NT2/D1 (cell line): ENCODE results near the gene GCG.

Experiments
- DNase-seq: peaks from one replicate; pipeline ENCODE4 v3.0.0-alpha.2; 2011; ENCODE audit warnings: low read depth, low spot score
- H3K27me3 ChIP-seq: 2 replicates; pipeline ENCODE4 v1.6.0; 2011; ENCODE audit warnings: mild to moderate bottlenecking; ENCODE audit not compliant: insufficient read length, insufficient read depth
- H3K36me3 ChIP-seq: 2 replicates; pipeline ENCODE4 v1.6.1; 2011; ENCODE audit warnings: mild to moderate bottlenecking, low read length, mixed read lengths; ENCODE audit not compliant: insufficient read depth, insufficient read length
- H3K4me1 ChIP-seq: 2 replicates; pipeline ENCODE4 v1.5.1; 2011; ENCODE audit not compliant: insufficient read depth, insufficient read length
- H3K4me3 ChIP-seq: 2 replicates; pipeline ENCODE4 v1.5.1; 2011; ENCODE audit warnings: low read depth; ENCODE audit not compliant: insufficient read length
- H3K9ac ChIP-seq: 2 replicates; pipeline ENCODE4 v1.6.0; 2011; ENCODE audit warnings: low read depth; ENCODE audit not compliant: insufficient read length
- H3K9me3 ChIP-seq: 2 replicates; pipeline ENCODE4 v1.5.1; 2011; ENCODE audit warnings: mild to moderate bottlenecking, low read length; ENCODE audit not compliant: insufficient read depth
- SUZ12 ChIP-seq: IDR thresholded peaks from 2 replicates; pipeline ENCODE4 v1.6.1; 2011; ENCODE audit not compliant: insufficient read length, insufficient read depth; ENCODE audit errors: extremely low read depth
- YY1 ChIP-seq: IDR thresholded peaks from 2 replicates; pipeline ENCODE4 v1.6.1; 2011; ENCODE audit not compliant: insufficient read length, insufficient read depth
- ZNF274 ChIP-seq: IDR thresholded peaks from 2 replicates; pipeline ENCODE4 v1.6.1; 2011; ENCODE audit warnings: mild to moderate bottlenecking, low read depth, low read length

Gene GCG

GRCh38 chr2:162123806-162124758, 28.0 kb downstream of the GCG start:
- TF ChIP-seq ZNF274 (no peak), YY1 (no peak), SUZ12 (no peak)
- Histone ChIP-seq H3K27me3 (no peaks in the 10 kb centered on the region), H3K4me3 (no peak overlapping the region), H3K4me1 (peaks cover 4% of the 10 kb centered on the region), H3K9me3 (no peaks in the 10 kb centered on the region), H3K9ac (no peak overlapping the region), H3K36me3 (no peaks in the 10 kb centered on the region)
- DNase-seq: peak; percentile 49

GRCh38 chr2:162118166-162119031, 33.6 kb downstream of the GCG start:
- DNase-seq: no peak
- Histone ChIP-seq H3K4me1 (no peaks in the 10 kb centered on the region), H3K27me3 (no peaks in the 10 kb centered on the region), H3K9me3 (0 out of 2 replicates have a peak, but pooled peaks cover 6% of the 10 kb centered on the region), H3K4me3 (no peak overlapping the region), H3K36me3 (no peaks in the 10 kb centered on the region), H3K9ac (no peak overlapping the region)
- no peak for TF ChIP-seq ZNF274
- TF ChIP-seq YY1: no peak
- no peak for TF ChIP-seq SUZ12

- Histone ChIP-seq H3K27me3 (no peaks in the 10 kb centered on the region), H3K4me1 (no peaks in the 10 kb centered on the region), H3K4me3 (no peak overlapping the region), H3K9me3 (0 out of 2 replicates have a peak, but pooled peaks cover 6% of the 10 kb centered on the region), H3K9ac (no peak overlapping the region), H3K36me3 (no peaks in the 10 kb centered on the region)
- no peak for DNase-seq
- TF ChIP-seq ZNF274 (no peak), YY1 (no peak), SUZ12 (no peak)
Measured at GRCh38 chr2:162116352-162116751, 35.7 kb downstream of the GCG start.

GRCh38 chr2:162115076-162115475, 37.0 kb downstream of the GCG start:
- no peak overlapping the region for H3K4me3 ChIP-seq
- no peak for TF ChIP-seq ZNF274
- no peak for TF ChIP-seq SUZ12
- TF ChIP-seq YY1: no peak
- no peaks in the 10 kb centered on the region for H3K27me3 ChIP-seq
- 0 out of 2 replicates have a peak, but pooled peaks cover 6% of the 10 kb centered on the region for H3K9me3 ChIP-seq
- no peak overlapping the region for H3K9ac ChIP-seq
- H3K4me1 ChIP-seq: no peaks in the 10 kb centered on the region
- DNase-seq: no peak
- H3K36me3 ChIP-seq: no peaks in the 10 kb centered on the region

- no peak overlapping the region for H3K4me3 ChIP-seq
- no peak for DNase-seq
- H3K36me3 ChIP-seq: no peaks in the 10 kb centered on the region
- H3K27me3 ChIP-seq: no peaks in the 10 kb centered on the region
- H3K9ac ChIP-seq: no peak overlapping the region
- H3K9me3 ChIP-seq: 0 out of 2 replicates have a peak, but pooled peaks cover 6% of the 10 kb centered on the region
- TF ChIP-seq ZNF274 (no peak), YY1 (no peak), SUZ12 (no peak)
- H3K4me1 ChIP-seq: no peaks in the 10 kb centered on the region
Measured at GRCh38 chr2:162114271-162114670, 37.8 kb downstream of the GCG start.

GRCh38 chr2:162113776-162114168, 38.3 kb downstream of the GCG start:
- H3K9ac ChIP-seq: no peak overlapping the region
- H3K4me1 ChIP-seq: no peaks in the 10 kb centered on the region
- 0 out of 2 replicates have a peak, but pooled peaks cover 6% of the 10 kb centered on the region for H3K9me3 ChIP-seq
- H3K4me3 ChIP-seq: no peak overlapping the region
- H3K27me3 ChIP-seq: no peaks in the 10 kb centered on the region
- H3K36me3 ChIP-seq: no peaks in the 10 kb centered on the region
- DNase-seq: no peak
- TF ChIP-seq YY1 (no peak), SUZ12 (no peak), ZNF274 (no peak)

GRCh38 chr2:162113088-162113775, 38.8 kb downstream of the GCG start:
- no peaks in the 10 kb centered on the region for H3K4me1 ChIP-seq
- H3K4me3 ChIP-seq: no peak overlapping the region
- TF ChIP-seq SUZ12 (no peak), ZNF274 (no peak), YY1 (no peak)
- no peaks in the 10 kb centered on the region for H3K36me3 ChIP-seq
- H3K9ac ChIP-seq: no peak overlapping the region
- DNase-seq: no peak
- no peaks in the 10 kb centered on the region for H3K27me3 ChIP-seq
- H3K9me3 ChIP-seq: 0 out of 2 replicates have a peak, but pooled peaks cover 6% of the 10 kb centered on the region
